Right lobe of liver (tissue), 6 donors: ENCODE measurements around the gene CCNA2. TPM values are rescaled to one million over a fixed set of nuclear protein-coding genes. Genes with fewer than 3 reads are reported as not detected.

Experiments used
- ATAC-seq, 4 donors: fragments of 200-7000 bp; cut with Tn5 transposase; one replicate each; pipeline ENCODE4 v1.9.1; 2020; ENCODE audit warnings: mild to moderate bottlenecking in 4 of 4, moderate library complexity in 4 of 4
- DNase-seq, 3 donors: peaks; one replicate each; pipeline ENCODE4 v3.0.0-alpha.2; 2020
- H3K27ac ChIP-seq, 3 donors: fragments of 200-600 bp; one replicate each; pipeline ENCODE4 v1.8.0; 2022
- H3K27me3 ChIP-seq, 2 donors: fragments of 200-600 bp; one replicate each; pipeline ENCODE4 v1.8.0; 2022
- H3K36me3 ChIP-seq, 4 donors: fragments of 200-600 bp; sonication (generic) in 1 of 4; one replicate each; pipeline versions ENCODE4 v1.5.1 to v1.8.0; 2017 to 2022; ENCODE audit warnings: control low read depth in 1 of 4
- H3K4me1 ChIP-seq, 4 donors: fragments of 200-600 bp; sonication (generic) in 1 of 4; one replicate each; pipeline versions ENCODE4 v1.5.1 to v1.8.0; 2017 to 2022; ENCODE audit warnings: control low read depth in 1 of 4
- H3K4me3 ChIP-seq, 3 donors: fragments of 200-600 bp; one replicate each; pipeline ENCODE4 v1.8.0; 2022
- H3K9me3 ChIP-seq, 4 donors: fragments of 200-600 bp; sonication (generic) in 1 of 4; one replicate each; pipeline versions ENCODE4 v1.5.1 to v1.8.0; 2017 to 2022; ENCODE audit warnings: control low read depth in 1 of 4
- POLR2A ChIP-seq: fragments of 450-650 bp; IDR thresholded peaks from one replicate; pipeline ENCODE4 v1.6.1; 2017; ENCODE audit warnings: antibody characterized with exemption, mild to moderate bottlenecking
- WGBS: methylation state at CpG from one replicate; pipeline ENCODE4 v1.1.6; 2018; ENCODE audit warnings: low coverage, low lambda C conversion rate; ENCODE audit not compliant: insufficient coverage; ENCODE audit errors: missing lambda C conversion rate; 5-methylcytosine and 5-hydroxymethylcytosine counted together
- intact Hi-C, 2 donors: fragments of 100-400 bp; cut with DNase I; formaldehyde crosslinking; loops; one replicate each; pipeline versions ENCODE4 v1.11.2 to v1.14.1; 2022
- long read RNA-seq: library from polyadenylated mRNA; unstranded; transcript quantifications from one replicate; pipeline ENCODE4 v2.0.0, GENCODE V29; 2019
- total RNA-seq, 6 experiments: library from RNA; depleted of rRNA in 2 of 6; stranded (reverse); fragments of >200 nt in 2 of 6; fragmentation: NEBNext Ultra II Directional in 3 of 6; extraction: Animal tissue kit (Norgen Biotek cat#: 25700) in 3 of 6; gene quantifications; one replicate each; pipeline versions ENCODE4 v1.1.0 to v1.2.4, GENCODE V29; 2016 to 2023
- TF ChIP-seq, protein P1 (sequence below), 4 donors: fragments of 200-600 bp in 3 of 4; fragments of 450-650 bp in 1 of 4; IDR thresholded peaks; one replicate each; pipeline versions ENCODE4 v1.5.1 to v1.8.0; 2016 to 2022; ENCODE audit warnings: antibody characterized with exemption in 4 of 4, mild to moderate bottlenecking in 2 of 4
- donor health status: DM: no; HTN: yes; CAD: no.
- donor health status: DM: no; HTN: no; CAD: no.
- donor health status: DM: no; HTN: no; CAD: no.
- donor health status: DM: no; HTN: yes; CAD: no.
- donor health status: DM: no; HTN: yes; CAD: no.

CCNA2 gene
- total RNA-seq, result 1 to 10 TPM in 3 of 6 experiments, under 1 TPM in 3; 0.15 to 4.3 (median 1.4) TPM
- long read RNA-seq, result 0 reads

- WGBS, result 1% methylated on average over 20 of the region's 63 CpGs
- Histone ChIP-seq H3K27ac (peak within 1 kb of the TSS; percentile 44 to 59 (median 54)), H3K4me3 (peak within 1 kb of the TSS; percentile 56 to 59 (median 58)), H3K36me3 (no peaks in the 10 kb centered on the region), H3K27me3 (no peaks in the 10 kb centered on the region), H3K9me3 (no peaks in the 10 kb centered on the region), H3K4me1 (no peaks in the 10 kb centered on the region)
- peak; percentile 95 to 98 (median 97) for DNase-seq
- TF ChIP-seq, protein P1, sequence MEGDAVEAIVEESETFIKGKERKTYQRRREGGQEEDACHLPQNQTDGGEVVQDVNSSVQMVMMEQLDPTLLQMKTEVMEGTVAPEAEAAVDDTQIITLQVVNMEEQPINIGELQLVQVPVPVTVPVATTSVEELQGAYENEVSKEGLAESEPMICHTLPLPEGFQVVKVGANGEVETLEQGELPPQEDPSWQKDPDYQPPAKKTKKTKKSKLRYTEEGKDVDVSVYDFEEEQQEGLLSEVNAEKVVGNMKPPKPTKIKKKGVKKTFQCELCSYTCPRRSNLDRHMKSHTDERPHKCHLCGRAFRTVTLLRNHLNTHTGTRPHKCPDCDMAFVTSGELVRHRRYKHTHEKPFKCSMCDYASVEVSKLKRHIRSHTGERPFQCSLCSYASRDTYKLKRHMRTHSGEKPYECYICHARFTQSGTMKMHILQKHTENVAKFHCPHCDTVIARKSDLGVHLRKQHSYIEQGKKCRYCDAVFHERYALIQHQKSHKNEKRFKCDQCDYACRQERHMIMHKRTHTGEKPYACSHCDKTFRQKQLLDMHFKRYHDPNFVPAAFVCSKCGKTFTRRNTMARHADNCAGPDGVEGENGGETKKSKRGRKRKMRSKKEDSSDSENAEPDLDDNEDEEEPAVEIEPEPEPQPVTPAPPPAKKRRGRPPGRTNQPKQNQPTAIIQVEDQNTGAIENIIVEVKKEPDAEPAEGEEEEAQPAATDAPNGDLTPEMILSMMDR (IDR thresholded peaks at IDR 0.05), result no peak
- TF ChIP-seq POLR2A, result peak; percentile 63
- ATAC-seq, result peak; percentile 100
- intact Hi-C loops, result no loop called here
These were observed at the start of gene CCNA2 for GRCh38 chr4:121823505-121824170. CCNA2 (minus strand) TSS chr4:121823883; CDS start chr4:121823628, 255 bp downstream.

- Histone ChIP-seq H3K27me3 (no peaks in the 10 kb centered on the region), H3K27ac (peak within 1 kb of the TSS; percentile 58 to 77 (median 70)), H3K4me3 (peak within 1 kb of the TSS; percentile 71 to 87 (median 75)), H3K9me3 (no peaks in the 10 kb centered on the region), H3K4me1 (peaks cover 0 to 8% (median 0%) of the 10 kb centered on the region in 4 donors), H3K36me3 (peaks cover 0 to 3% (median 0%) of the 10 kb centered on the region in 4 donors)
- WGBS, result 2% methylated on average over 14 of the region's 58 CpGs
- intact Hi-C loops, result no loop called here
- peak; percentile 97 to 98 (median 97) for DNase-seq
- TF ChIP-seq POLR2A, result peak; percentile 36
- TF ChIP-seq, protein P1 (IDR thresholded peaks at IDR 0.05), result no peak
- peak; percentile 100 for ATAC-seq
These were observed 46.4 kb upstream of the CCNA2 start, which contains the start of gene BBS7 for GRCh38 chr4:121869841-121870822. BBS7 (minus strand) TSS chr4:121870474; CDS start chr4:121870313, 161 bp downstream.

DNA sequence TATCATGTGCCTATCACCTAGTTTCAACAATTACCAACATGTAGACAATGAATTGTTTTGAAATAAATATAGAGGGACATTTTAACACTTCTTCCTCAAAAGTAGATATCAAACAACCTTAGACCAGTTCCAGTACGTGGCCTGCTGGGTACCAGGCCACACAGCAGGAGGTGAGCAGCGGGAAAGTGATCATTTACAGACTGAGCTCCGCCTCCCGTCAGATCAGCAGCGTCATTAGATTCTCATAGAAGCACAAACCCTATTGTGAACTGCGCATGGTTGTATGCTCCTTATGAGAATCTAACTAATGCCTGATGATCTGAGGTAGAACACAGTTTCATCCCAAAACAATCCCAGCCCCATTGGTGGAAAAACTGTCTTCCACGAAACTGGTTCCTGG lies 40.1 kb upstream of the CCNA2 start:
- no peak for DNase-seq
- ATAC-seq, result no peak
- WGBS, result 87% methylated on average over 7 of the region's 7 CpGs
- no peaks in the 10 kb centered on the region for H3K4me1 ChIP-seq
- no peaks in the 10 kb centered on the region for H3K9me3 ChIP-seq
- intact Hi-C loops, result no loop called here
- no peak overlapping the region for H3K27ac ChIP-seq
- no peak overlapping the region for H3K4me3 ChIP-seq
- TF ChIP-seq, protein P1 (IDR thresholded peaks at IDR 0.05), result no peak
- no peak for TF ChIP-seq POLR2A
- peaks cover 0 to 14% (median 2%) of the 10 kb centered on the region in 4 donors for H3K36me3 ChIP-seq
- no peaks in the 10 kb centered on the region for H3K27me3 ChIP-seq

DNA sequence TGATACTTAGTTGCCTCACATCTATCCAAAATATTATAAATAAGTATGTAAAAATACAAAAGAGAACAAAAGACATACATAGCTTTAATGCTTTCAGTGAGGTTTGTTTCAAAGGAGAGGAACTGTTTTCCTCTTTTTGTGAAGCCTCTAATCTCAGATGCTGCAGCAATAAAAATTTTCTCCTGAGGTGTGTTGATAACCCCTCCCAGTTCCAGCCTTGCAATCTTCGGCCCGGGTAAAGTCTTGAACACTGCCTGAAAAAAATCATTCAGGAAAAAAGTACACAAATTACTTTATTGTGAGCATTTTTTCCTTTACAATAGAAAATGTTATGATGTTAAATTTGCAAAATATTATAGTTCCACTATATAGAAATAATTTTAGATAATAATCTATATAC lies 37.7 kb upstream of the CCNA2 start:
- H3K4me3 ChIP-seq, result no peak overlapping the region
- TF ChIP-seq, protein P1 (IDR thresholded peaks at IDR 0.05), result no peak
- TF ChIP-seq POLR2A, result no peak
- DNase-seq (no peak), ATAC-seq (no peak)
- H3K4me1 ChIP-seq, result no peaks in the 10 kb centered on the region
- H3K27me3 ChIP-seq, result no peaks in the 10 kb centered on the region
- H3K27ac ChIP-seq, result no peak overlapping the region
- WGBS, result 86% methylated on average over 2 of the region's 2 CpGs
- peaks cover 0 to 14% (median 0%) of the 10 kb centered on the region in 4 donors for H3K36me3 ChIP-seq
- no peaks in the 10 kb centered on the region for H3K9me3 ChIP-seq
- intact Hi-C loops, result no loop called here
